PFSK-1 (cell line): ENCODE results near the gene PUDP.

Experiments used
- FOXP2 ChIP-seq: optimal IDR thresholded peaks from 2 replicates; pipeline ENCODE3; 2011; ENCODE audit warnings: borderline replicate concordance, control low read depth, inconsistent platforms; ENCODE audit not compliant: insufficient read depth; ENCODE audit errors: extremely low read length, extremely low read depth
- POLR2AphosphoS5 ChIP-seq: IDR thresholded peaks from 2 replicates; pipeline ENCODE4 v1.6.1; 2012; ENCODE audit warnings: low read depth, mild to moderate bottlenecking, control low read depth, low read length, moderate library complexity
- REST ChIP-seq, 2 experiments: IDR thresholded peaks; 2 replicates each; pipeline versions ENCODE4 v1.6.1 to v1.8.0; 2011 to 2012; ENCODE audit warnings: low read depth in 2 of 2, low read length in 2 of 2, control low read depth in 1 of 2, inconsistent platforms in 1 of 2, mild to moderate bottlenecking in 1 of 2, moderate library complexity in 1 of 2; ENCODE audit not compliant: insufficient read depth in 1 of 2
- SIN3A ChIP-seq: IDR thresholded peaks from 2 replicates; pipeline ENCODE4 v1.6.1; 2012; ENCODE audit warnings: mild to moderate bottlenecking, low read length, moderate library complexity, borderline replicate concordance; ENCODE audit not compliant: insufficient read depth
- TAF1 ChIP-seq: IDR thresholded peaks from 2 replicates; pipeline ENCODE4 v1.6.1; 2012; ENCODE audit warnings: low read length, control low read depth, borderline replicate concordance; ENCODE audit not compliant: insufficient read depth

The PUDP gene

GRCh38 chrX:7076245-7076661, 71.7 kb downstream of the PUDP start:
- TF ChIP-seq SIN3A: no peak
- TF ChIP-seq FOXP2: no peak
- TF ChIP-seq POLR2AphosphoS5: no peak
- TF ChIP-seq REST (IDR thresholded peaks at IDR 0.05; ENCODE audit: insufficient read depth in 1 of 2, low read depth in 2 of 2, low read length in 2 of 2): no peak
- no peak for TF ChIP-seq TAF1

DNA sequence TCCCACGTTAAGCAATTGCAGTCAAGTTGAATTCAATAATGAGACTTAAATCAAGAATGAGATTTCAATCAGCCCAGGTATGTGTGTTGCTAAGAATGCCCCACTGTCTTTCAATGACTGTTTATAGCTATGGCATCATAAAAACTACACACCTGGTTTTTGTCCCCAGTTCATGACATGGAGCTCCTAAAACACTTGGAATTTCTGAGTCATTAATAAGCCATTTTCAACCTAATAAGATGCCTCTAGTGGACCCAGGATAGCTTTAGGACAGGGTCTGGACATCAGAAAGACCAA, 73.1 kb downstream of the PUDP start:
- no peak for TF ChIP-seq POLR2AphosphoS5
- TF ChIP-seq TAF1: no peak
- no peak for TF ChIP-seq REST (IDR thresholded peaks at IDR 0.05; ENCODE audit: insufficient read depth in 1 of 2, low read depth in 2 of 2, low read length in 2 of 2)
- no peak for TF ChIP-seq FOXP2
- no peak for TF ChIP-seq SIN3A

DNA sequence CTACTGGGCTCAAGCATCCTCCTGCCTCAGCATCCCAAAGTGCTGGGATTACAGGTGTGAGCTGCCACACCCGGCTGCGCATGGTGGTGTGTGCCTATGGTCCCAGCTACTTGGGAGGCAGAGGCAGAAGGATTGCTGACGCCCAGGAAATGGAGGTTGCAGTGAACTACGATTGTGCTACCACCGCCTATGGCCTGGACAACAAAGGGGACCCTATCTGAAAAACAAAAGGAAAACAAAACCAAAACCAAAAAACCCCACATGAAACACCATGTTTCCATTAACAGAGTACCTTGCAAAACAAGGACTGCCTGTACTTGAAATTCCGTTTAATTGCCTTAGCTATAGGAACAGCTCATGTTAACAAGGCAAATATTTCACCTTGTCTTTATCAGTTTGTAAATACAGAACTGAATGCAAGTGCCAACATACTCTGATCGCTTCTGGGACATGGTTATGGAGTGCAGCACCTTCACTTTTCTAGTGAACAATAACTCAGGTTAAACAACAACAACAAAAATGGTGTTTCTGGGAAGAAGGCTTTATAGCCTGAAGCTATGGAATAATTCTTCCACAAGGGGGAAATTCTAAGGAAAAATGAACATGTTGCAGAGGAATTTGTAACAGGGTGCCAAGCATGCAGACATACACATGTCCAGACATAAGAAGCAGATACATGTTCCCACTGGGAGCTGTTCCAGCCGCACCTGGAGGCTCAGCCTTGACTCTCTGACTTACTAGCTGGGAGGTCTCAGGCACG, 73.6 kb downstream of the PUDP start:
- TF ChIP-seq TAF1: no peak
- TF ChIP-seq POLR2AphosphoS5: no peak
- no peak for TF ChIP-seq FOXP2
- no peak for TF ChIP-seq SIN3A
- no peak for TF ChIP-seq REST (IDR thresholded peaks at IDR 0.05; ENCODE audit: insufficient read depth in 1 of 2, low read depth in 2 of 2, low read length in 2 of 2)

- TF ChIP-seq FOXP2: no peak
- no peak for TF ChIP-seq SIN3A
These were observed 74.6 kb downstream of the PUDP start for GRCh38 chrX:7073336-7073735.

- TF ChIP-seq TAF1: no peak
- no peak for TF ChIP-seq SIN3A
- TF ChIP-seq FOXP2: no peak
- TF ChIP-seq REST (IDR thresholded peaks at IDR 0.05; ENCODE audit: insufficient read depth in 1 of 2, low read depth in 2 of 2, low read length in 2 of 2): no peak
- TF ChIP-seq POLR2AphosphoS5: no peak
These were observed 75.1 kb downstream of the PUDP start for GRCh38 chrX:7072856-7073255.
